GM12801 (cell line): ENCODE data around the gene NOL11.

Source experiments
- TF ChIP-seq, protein P1 (sequence below): IDR thresholded peaks from one replicate; pipeline ENCODE4 v1.5.1; 2011; ENCODE audit warnings: control low read depth; ENCODE audit not compliant: insufficient read length; ENCODE audit errors: extremely low read depth

NOL11 gene

DNA sequence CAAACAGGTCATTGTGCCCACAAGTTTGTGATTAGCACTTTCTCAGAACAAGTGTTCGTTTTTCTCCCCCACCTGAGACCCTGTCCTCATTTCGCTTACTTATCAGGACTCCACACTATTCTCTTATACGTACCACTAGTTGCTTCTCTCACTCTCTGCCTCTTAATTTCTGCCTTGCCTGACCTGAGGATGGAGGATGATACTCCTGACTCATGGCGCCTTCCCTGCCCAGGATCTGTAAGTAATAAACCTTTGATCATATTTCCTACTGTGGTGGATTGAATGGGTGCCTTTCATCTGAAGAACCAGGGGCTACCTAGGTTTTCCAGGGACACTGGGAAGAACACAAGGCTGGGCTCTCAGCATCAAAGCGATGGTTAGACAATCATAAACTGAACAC lies 67.8 kb downstream of the NOL11 start:
- TF ChIP-seq, protein P1, sequence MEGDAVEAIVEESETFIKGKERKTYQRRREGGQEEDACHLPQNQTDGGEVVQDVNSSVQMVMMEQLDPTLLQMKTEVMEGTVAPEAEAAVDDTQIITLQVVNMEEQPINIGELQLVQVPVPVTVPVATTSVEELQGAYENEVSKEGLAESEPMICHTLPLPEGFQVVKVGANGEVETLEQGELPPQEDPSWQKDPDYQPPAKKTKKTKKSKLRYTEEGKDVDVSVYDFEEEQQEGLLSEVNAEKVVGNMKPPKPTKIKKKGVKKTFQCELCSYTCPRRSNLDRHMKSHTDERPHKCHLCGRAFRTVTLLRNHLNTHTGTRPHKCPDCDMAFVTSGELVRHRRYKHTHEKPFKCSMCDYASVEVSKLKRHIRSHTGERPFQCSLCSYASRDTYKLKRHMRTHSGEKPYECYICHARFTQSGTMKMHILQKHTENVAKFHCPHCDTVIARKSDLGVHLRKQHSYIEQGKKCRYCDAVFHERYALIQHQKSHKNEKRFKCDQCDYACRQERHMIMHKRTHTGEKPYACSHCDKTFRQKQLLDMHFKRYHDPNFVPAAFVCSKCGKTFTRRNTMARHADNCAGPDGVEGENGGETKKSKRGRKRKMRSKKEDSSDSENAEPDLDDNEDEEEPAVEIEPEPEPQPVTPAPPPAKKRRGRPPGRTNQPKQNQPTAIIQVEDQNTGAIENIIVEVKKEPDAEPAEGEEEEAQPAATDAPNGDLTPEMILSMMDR: no peak
